Measurements from ENCODE around the gene NFATC1.

DNA sequence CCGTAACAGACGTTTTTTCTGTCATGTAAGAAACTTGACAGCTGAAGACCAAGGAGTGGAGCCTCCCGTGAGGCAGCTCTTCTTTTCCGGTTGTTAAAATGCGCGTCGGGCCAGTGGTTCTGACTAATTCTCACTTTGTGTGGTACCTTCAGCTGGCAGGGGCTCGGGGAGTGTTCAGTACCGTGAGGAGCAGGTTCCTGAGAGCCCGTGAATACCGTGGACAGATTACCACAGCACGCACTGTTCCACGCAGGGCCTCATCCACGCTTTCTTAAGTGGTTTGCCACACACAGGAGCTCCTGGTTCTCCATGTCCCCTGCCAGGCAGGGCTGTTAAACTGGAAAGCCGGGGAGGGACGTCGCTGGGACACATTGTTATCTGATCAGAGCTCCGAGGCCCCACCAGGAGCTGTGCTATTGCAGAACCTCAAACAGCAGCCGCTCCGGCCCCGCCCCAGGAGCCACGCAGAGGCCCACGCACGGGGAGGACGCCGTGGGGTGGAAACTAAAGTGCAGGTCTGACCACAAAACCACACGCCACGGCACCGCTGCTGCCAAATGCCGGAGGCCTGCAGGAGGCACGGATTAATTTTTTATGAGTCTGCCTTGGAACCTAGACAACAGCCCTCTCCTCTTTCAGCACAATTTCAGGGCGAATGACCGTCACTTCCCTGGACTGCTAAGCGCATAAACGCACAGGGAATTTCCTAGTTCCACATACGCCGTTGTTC is 43.3 kb downstream of the NFATC1 start:
- no peak for TF ChIP-seq TOX (CRISPR knock-in tag; IDR thresholded peaks at IDR 0.05; ENCODE audit: borderline replicate concordance)
- no peak for TF ChIP-seq ZFP30 (CRISPR knock-in tag; IDR thresholded peaks at IDR 0.05)
- no peak for TF ChIP-seq ZFP3 (CRISPR knock-in tag; IDR thresholded peaks at IDR 0.05)
- no peak for TF ChIP-seq OSR1 (CRISPR knock-in tag; IDR thresholded peaks at IDR 0.05)
- no peak for TF ChIP-seq ZNF565 (CRISPR knock-in tag; conservative IDR thresholded peaks at IDR 0.05; ENCODE audit: low read depth)
- no peak for TF ChIP-seq GLIS3 (CRISPR knock-in tag; IDR thresholded peaks at IDR 0.05)
- TF ChIP-seq, protein P1, sequence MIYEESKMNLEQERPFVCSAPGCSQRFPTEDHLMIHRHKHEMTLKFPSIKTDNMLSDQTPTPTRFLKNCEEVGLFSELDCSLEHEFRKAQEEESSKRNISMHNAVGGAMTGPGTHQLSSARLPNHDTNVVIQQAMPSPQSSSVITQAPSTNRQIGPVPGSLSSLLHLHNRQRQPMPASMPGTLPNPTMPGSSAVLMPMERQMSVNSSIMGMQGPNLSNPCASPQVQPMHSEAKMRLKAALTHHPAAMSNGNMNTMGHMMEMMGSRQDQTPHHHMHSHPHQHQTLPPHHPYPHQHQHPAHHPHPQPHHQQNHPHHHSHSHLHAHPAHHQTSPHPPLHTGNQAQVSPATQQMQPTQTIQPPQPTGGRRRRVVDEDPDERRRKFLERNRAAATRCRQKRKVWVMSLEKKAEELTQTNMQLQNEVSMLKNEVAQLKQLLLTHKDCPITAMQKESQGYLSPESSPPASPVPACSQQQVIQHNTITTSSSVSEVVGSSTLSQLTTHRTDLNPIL (CRISPR knock-in tag; IDR thresholded peaks at IDR 0.05; ENCODE audit: low read depth), result no peak
- no peak for TF ChIP-seq CSDC2 (CRISPR knock-in tag; IDR thresholded peaks at IDR 0.05)
- no peak for TF ChIP-seq ARNTL (CRISPR knock-in tag; IDR thresholded peaks at IDR 0.05; ENCODE audit: borderline replicate concordance, low read depth)
- TF ChIP-seq BACH2 (CRISPR knock-in tag; IDR thresholded peaks at IDR 0.05; ENCODE audit: borderline replicate concordance), result no peak
- TF ChIP-seq ESRRG (CRISPR knock-in tag; IDR thresholded peaks at IDR 0.05), result no peak
- no peak for TF ChIP-seq SNAI2 (CRISPR knock-in tag; IDR thresholded peaks at IDR 0.05)
